Peyer's patch (tissue), 4 donors: ENCODE results near the gene ATXN3.

Experiments
- CTCF ChIP-seq, 6 experiments: fragments of 450-650 bp in 4 of 6; fragments of 200-600 bp in 2 of 6; sonication (generic) in 1 of 6; IDR thresholded peaks; one replicate each; pipeline ENCODE4 v1.5.1; 2017 to 2019; ENCODE audit warnings: antibody characterized with exemption in 6 of 6, mild to moderate bottlenecking in 3 of 6, moderate library complexity in 1 of 6
- POLR2A ChIP-seq, 2 donors: fragments of 450-650 bp; IDR thresholded peaks; one replicate each; pipeline ENCODE4 v1.5.1; 2017; ENCODE audit warnings: antibody characterized with exemption in 2 of 2, mild to moderate bottlenecking in 2 of 2, moderate library complexity in 2 of 2

- TF ChIP-seq CTCF (IDR thresholded peaks at IDR 0.05) (no peak), POLR2A (IDR thresholded peaks at IDR 0.05) (no peak)
Measured at GRCh38 chr14:92108345-92109254, 2.2 kb upstream of the ATXN3 start.
